Nephron progenitor cell (in vitro differentiated cells): ENCODE results near the gene B4GALT6.
A peak's percentile ranks its signal among the peaks of the same experiment; 100 is the strongest.

Experiments used
- DNase-seq: peaks from one replicate; pipeline ENCODE4 v3.0.0; 2021
- H3K27ac Mint-ChIP-seq: 2 replicates; pipeline ENCODE4 v1.8.0; 2021; ENCODE audit warnings: mild to moderate bottlenecking, moderate library complexity, mixed read lengths
- H3K27me3 Mint-ChIP-seq: 2 replicates; pipeline ENCODE4 v1.8.0; 2021; ENCODE audit warnings: mild to moderate bottlenecking, low read depth, mixed read lengths; ENCODE audit not compliant: poor library complexity
- H3K36me3 Mint-ChIP-seq: 2 replicates; pipeline ENCODE4 v1.8.0; 2021; ENCODE audit warnings: low read depth, mixed read lengths
- H3K4me1 Mint-ChIP-seq: 2 replicates; pipeline ENCODE4 v1.8.0; 2021; ENCODE audit warnings: mixed read lengths
- H3K4me3 Mint-ChIP-seq: 2 replicates; pipeline ENCODE4 v1.8.0; 2021; ENCODE audit warnings: mild to moderate bottlenecking, moderate library complexity, mixed read lengths
- H3K9me3 Mint-ChIP-seq: 2 replicates; pipeline ENCODE4 v1.8.0; 2021; ENCODE audit warnings: mild to moderate bottlenecking, moderate library complexity, mixed read lengths
- CTCF ChIP-seq: fragments of 200-600 bp; sonication (generic); IDR thresholded peaks from 2 replicates; pipeline ENCODE4 v1.5.0; 2021; ENCODE audit warnings: antibody characterized with exemption

Gene B4GALT6

GRCh38 chr18:31645411-31645810 lies 39.0 kb downstream of the B4GALT6 start:
- H3K4me1 Mint-ChIP-seq, result peaks cover 22% of the 10 kb centered on the region
- H3K4me3 Mint-ChIP-seq, result no peak overlapping the region
- H3K9me3 Mint-ChIP-seq, result no peaks in the 10 kb centered on the region
- H3K27ac Mint-ChIP-seq, result no peak overlapping the region
- DNase-seq, result no peak
- no peak for TF ChIP-seq CTCF
- no peaks in the 10 kb centered on the region for H3K27me3 Mint-ChIP-seq
- H3K36me3 Mint-ChIP-seq, result peaks cover 7% of the 10 kb centered on the region

DNA sequence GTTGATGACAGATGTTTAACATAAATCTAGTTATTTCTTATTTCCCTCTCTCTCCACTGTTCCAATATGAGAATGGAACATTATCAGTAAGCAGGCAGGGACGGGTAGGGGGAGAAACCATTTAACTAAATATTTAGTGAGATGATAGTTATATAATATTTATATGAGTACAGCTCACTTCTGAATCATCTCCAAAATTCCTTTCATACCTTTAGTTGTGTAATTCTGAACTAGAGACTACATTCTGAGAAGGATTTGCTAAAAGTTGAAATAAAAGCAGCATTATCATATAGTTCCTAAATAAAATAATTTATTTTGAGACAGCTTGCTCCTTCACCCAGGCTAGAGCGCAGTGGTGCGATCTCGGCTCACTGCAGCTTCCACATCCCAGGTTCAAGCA lies 41.4 kb downstream of the B4GALT6 start:
- Mint-ChIP-seq H3K36me3 (peaks cover 22% of the 10 kb centered on the region), H3K4me1 (peaks cover 12% of the 10 kb centered on the region), H3K27ac (no peak overlapping the region), H3K4me3 (no peak overlapping the region), H3K9me3 (no peaks in the 10 kb centered on the region), H3K27me3 (no peaks in the 10 kb centered on the region)
- no peak for DNase-seq
- no peak for TF ChIP-seq CTCF

DNA sequence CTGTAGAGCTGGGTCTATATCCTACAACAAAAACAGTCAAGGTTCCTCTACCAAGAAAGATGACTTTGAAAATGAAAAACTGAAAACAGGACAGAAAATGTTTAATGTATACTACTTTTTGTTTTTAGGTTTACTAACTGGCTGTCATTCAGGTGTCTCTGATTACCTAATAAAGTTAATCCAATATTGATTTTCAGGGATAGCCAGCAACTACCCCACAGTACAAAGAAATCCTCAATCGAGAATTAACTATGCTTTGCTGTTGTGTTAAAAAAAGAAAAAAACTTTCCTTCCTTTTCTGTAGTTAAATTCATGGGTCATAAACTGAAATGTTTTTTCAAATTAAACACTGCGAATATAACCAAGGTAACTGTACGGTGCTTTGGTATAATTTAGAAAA lies 46.9 kb downstream of the B4GALT6 start:
- Mint-ChIP-seq H3K27ac (no peak overlapping the region), H3K27me3 (peaks cover 3% of the 10 kb centered on the region), H3K4me1 (peaks cover 6% of the 10 kb centered on the region), H3K9me3 (peaks cover 16% of the 10 kb centered on the region), H3K4me3 (no peak overlapping the region), H3K36me3 (peaks cover 61% of the 10 kb centered on the region)
- no peak for TF ChIP-seq CTCF
- DNase-seq, result no peak

DNA sequence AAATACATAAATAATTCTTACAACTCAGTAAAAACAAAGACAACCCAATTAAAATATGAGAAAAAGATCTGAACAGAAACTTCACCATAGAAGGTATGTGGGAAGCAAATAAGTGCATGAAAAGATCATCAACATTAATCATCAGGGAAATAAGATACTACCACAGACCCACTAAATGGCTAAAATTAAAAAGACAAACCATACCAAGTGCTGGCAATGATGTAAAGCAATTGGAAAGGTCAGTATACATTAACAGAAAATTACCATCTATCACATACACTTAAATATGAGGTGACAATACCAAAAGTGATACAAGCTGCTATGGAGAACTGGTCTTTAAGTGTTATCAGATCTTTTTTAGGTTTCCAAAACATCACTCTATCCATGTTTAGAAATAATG lies 48.0 kb downstream of the B4GALT6 start:
- TF ChIP-seq CTCF, result no peak
- Mint-ChIP-seq H3K27ac (no peak overlapping the region), H3K36me3 (peaks cover 54% of the 10 kb centered on the region), H3K4me3 (no peak overlapping the region), H3K27me3 (peaks cover 3% of the 10 kb centered on the region), H3K9me3 (peaks cover 16% of the 10 kb centered on the region), H3K4me1 (peaks cover 6% of the 10 kb centered on the region)
- no peak for DNase-seq

DNA sequence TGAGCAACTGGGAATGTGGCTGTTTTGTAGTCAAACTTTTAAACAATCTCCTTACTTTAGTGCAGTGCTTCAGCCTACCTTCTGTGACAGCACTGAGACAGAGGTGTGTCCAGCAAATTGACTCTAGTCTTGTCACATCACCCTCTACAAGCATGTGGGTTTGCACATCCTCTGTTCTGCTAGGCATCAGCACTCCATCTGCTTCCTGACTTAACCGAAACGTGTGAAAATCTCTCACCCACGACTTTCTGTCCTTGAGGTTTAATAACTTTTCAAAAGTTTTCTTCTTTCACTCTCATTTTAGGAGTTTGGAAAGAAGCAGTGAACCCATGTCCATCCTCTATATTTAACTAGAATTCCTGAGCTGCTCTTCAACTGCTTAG lies 50.1 kb downstream of the B4GALT6 start:
- TF ChIP-seq CTCF, result no peak

DNA sequence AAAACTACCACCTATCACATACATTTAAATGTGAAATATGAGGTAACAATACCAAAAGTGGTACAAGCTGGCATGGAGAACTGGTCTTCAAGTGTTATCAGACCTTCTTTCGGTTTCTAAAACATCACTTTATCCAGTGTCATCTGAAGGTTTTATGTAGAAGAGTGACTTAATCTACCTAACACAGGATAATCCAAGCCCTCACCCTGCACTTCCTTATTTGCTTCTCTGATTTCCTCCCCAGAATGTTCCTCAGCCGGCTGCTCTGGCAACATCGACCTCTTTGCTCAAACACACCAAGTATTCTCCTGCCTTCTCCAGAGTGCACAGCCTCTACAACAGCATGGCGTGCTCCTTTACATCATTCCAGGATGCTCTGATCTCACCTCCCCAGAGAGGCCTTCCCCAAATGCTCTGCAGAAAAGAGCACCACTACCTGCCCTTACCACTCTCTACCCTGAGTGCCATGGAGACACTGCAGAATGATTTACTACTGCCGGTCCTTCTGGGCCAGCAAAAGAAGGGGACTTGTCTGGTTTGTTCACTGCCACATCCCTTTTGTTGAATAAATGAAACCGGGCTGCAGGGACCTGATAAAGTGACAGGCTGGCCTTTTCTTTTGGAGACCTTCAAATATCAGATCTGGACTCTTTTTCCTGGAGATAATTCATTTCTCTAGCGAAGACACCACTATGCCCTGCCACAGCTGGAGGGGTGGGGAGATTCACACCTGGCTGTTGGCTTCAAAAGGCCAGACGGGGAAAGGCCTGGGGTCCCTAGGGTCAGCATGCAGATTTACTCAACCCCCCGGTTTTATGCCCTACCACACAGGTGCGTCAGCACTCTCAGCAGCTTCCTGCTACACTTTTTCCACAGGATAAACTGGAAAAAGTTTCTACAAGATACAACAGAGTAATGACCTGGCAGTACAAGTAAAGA lies 50.7 kb downstream of the B4GALT6 start:
- H3K4me3 Mint-ChIP-seq, result no peak overlapping the region
- H3K4me1 Mint-ChIP-seq, result peaks cover 13% of the 10 kb centered on the region
- H3K9me3 Mint-ChIP-seq, result peaks cover 19% of the 10 kb centered on the region
- H3K27ac Mint-ChIP-seq, result peak overlapping the region; percentile 57
- DNase-seq, result no peak
- no peak for TF ChIP-seq CTCF
- H3K27me3 Mint-ChIP-seq, result peaks cover 3% of the 10 kb centered on the region
- H3K36me3 Mint-ChIP-seq, result peaks cover 65% of the 10 kb centered on the region

More for the DNA sequence above, 50.1 kb downstream of the B4GALT6 start:
- Mint-ChIP-seq H3K27me3 (peaks cover 3% of the 10 kb centered on the region), H3K9me3 (peaks cover 16% of the 10 kb centered on the region), H3K4me1 (peaks cover 13% of the 10 kb centered on the region), H3K27ac (peak overlapping the region; percentile 31), H3K36me3 (peaks cover 67% of the 10 kb centered on the region), H3K4me3 (no peak overlapping the region)
- no peak for DNase-seq
